ENCODE measurements around the gene EDEM2. TPM values are rescaled to one million over a fixed set of nuclear protein-coding genes. Genes with fewer than 3 reads are reported as not detected.
"Not testable (repeated sequence)": the region's sequence is repeated elsewhere in the genome, so short reads cannot be mapped to it uniquely, and the experiment has no call there.

Gene EDEM2
- total and polyA plus RNA-seq, 5 experiments from 2014 or later = 24.2 to 38.2 (median 35.2) TPM

GRCh38 chr20:35091816-35092523, 55.2 kb downstream of the EDEM2 start:
- no peaks in the 10 kb centered on the region for H3K9me3 Mint-ChIP-seq
- no peaks in the 10 kb centered on the region for H3K27me3 Mint-ChIP-seq
- peaks cover 26 to 60% (median 51%) of the 10 kb centered on the region in 4 donors for H3K4me1 Mint-ChIP-seq
- H3K27ac Mint-ChIP-seq = peak overlapping the region; percentile 78 to 96 (median 90)
- DNase-seq (peak in 2 of 10 donors; percentile 10 to 13), ATAC-seq (peak; percentile 15)
- POLR2A ChIA-PET = interaction anchor here (0.5 to 2.2 kb wide), 7 partner anchors 17 to 650 kb away, joined by 3 to 6 read pairs (median 3); partner anchors contain the start of genes MMP24OS, NCOA6 and RBM39
- peak overlapping the region; percentile 85 to 96 (median 90) for H3K4me3 Mint-ChIP-seq
- H3K36me3 Mint-ChIP-seq = peaks cover 0 to 15% (median 0%) of the 10 kb centered on the region in 3 donors

GRCh38 chr20:35088231-35089145, 58.6 kb downstream of the EDEM2 start:
- no peaks in the 10 kb centered on the region for H3K27me3 Mint-ChIP-seq
- no peaks in the 10 kb centered on the region for H3K9me3 Mint-ChIP-seq
- peak overlapping the region in 7 of 10 donors; percentile 0 to 33 (median 8) for H3K4me3 Mint-ChIP-seq
- POLR2A ChIA-PET = interaction anchor here (0.6 kb wide), 1 partner anchor 25 kb away, joined by 3 read pairs; no protein-coding TSS in a partner anchor
- peaks cover 0 to 24% (median 0%) of the 10 kb centered on the region in 3 donors for H3K36me3 Mint-ChIP-seq
- ATAC-seq = no peak
- no peak for DNase-seq
- peaks cover 28 to 72% (median 67%) of the 10 kb centered on the region in 4 donors for H3K4me1 Mint-ChIP-seq
- H3K27ac Mint-ChIP-seq = peak overlapping the region in 3 of 10 donors; percentile 6 to 16 (median 8)

- ATAC-seq (no peak), DNase-seq (no peak)
- Mint-ChIP-seq H3K27ac (peak overlapping the region in 4 of 10 donors; percentile 6 to 56 (median 15)), H3K4me3 (peak overlapping the region in 1 of 10 donors; percentile 9), H3K9me3 (no peaks in the 10 kb centered on the region), H3K4me1 (peaks cover 26 to 71% (median 67%) of the 10 kb centered on the region in 4 donors), H3K36me3 (peaks cover 0 to 24% (median 0%) of the 10 kb centered on the region in 3 donors), H3K27me3 (no peaks in the 10 kb centered on the region)
- POLR2A ChIA-PET = interaction anchor here (0.6 kb wide), 1 partner anchor 24 kb away, joined by 3 read pairs; no protein-coding TSS in a partner anchor
Measured at GRCh38 chr20:35087791-35088190, 59.3 kb downstream of the EDEM2 start.

GRCh38 chr20:35087355-35087754, 59.8 kb downstream of the EDEM2 start:
- Mint-ChIP-seq H3K4me3 (peak overlapping the region in 1 of 10 donors; percentile 9), H3K27ac (peak overlapping the region in 4 of 10 donors; percentile 6 to 68 (median 17)), H3K27me3 (no peaks in the 10 kb centered on the region), H3K9me3 (no peaks in the 10 kb centered on the region), H3K4me1 (peaks cover 28 to 74% (median 68%) of the 10 kb centered on the region in 4 donors), H3K36me3 (peaks cover 0 to 24% (median 0%) of the 10 kb centered on the region in 3 donors)
- ATAC-seq (no peak), DNase-seq (no peak)
- POLR2A ChIA-PET = interaction anchor here (0.6 to 0.9 kb wide), 3 partner anchors 83 to 177 kb away, joined by 3 to 7 read pairs (median 4); no protein-coding TSS in a partner anchor

GRCh38 chr20:35085477-35086225, 61.5 kb downstream of the EDEM2 start:
- Mint-ChIP-seq H3K27me3 (no peaks in the 10 kb centered on the region), H3K4me1 (peaks cover 23 to 71% (median 64%) of the 10 kb centered on the region in 4 donors), H3K27ac (peak overlapping the region in 8 of 10 donors; percentile 4 to 79 (median 60)), H3K9me3 (no peaks in the 10 kb centered on the region), H3K4me3 (peak overlapping the region in 1 of 10 donors; percentile 15), H3K36me3 (peaks cover 0 to 27% (median 0%) of the 10 kb centered on the region in 3 donors)
- POLR2A ChIA-PET = interaction anchor here (1.0 kb wide), 1 partner anchor 10 kb away, joined by 3 read pairs; no protein-coding TSS in a partner anchor
- DNase-seq = peak in 3 of 10 donors; percentile 25 to 34 (median 28)
- peak; percentile 73 to 84 for ATAC-seq

- H3K9me3 Mint-ChIP-seq = no peaks in the 10 kb centered on the region
- H3K27ac Mint-ChIP-seq = peak overlapping the region in 4 of 10 donors; percentile 44 to 78 (median 54)
- peaks cover 21 to 74% (median 60%) of the 10 kb centered on the region in 4 donors for H3K4me1 Mint-ChIP-seq
- peaks cover 0 to 27% (median 0%) of the 10 kb centered on the region in 3 donors for H3K36me3 Mint-ChIP-seq
- H3K27me3 Mint-ChIP-seq = no peaks in the 10 kb centered on the region
- DNase-seq = no peak
- POLR2A ChIA-PET = interaction anchor here (1.0 kb wide), 1 partner anchor 10 kb away, joined by 3 read pairs; no protein-coding TSS in a partner anchor
- no peak for ATAC-seq
- H3K4me3 Mint-ChIP-seq = no peak overlapping the region
Measured at GRCh38 chr20:35084998-35085397, 62.1 kb downstream of the EDEM2 start.

- not testable (repeated sequence) for H3K27me3 Mint-ChIP-seq, H3K9me3 Mint-ChIP-seq, DNase-seq, ATAC-seq
- H3K27ac Mint-ChIP-seq = peak overlapping the region in 4 of 10 donors; percentile 16 to 86 (median 19)
- POLR2A ChIA-PET = interaction anchor here (0.6 to 0.7 kb wide), 2 partner anchors 10 to 63 kb away, joined by 3 read pairs; no protein-coding TSS in a partner anchor
- peak overlapping the region in 4 of 10 donors; percentile 28 to 43 (median 37) for H3K4me3 Mint-ChIP-seq
- H3K4me1 Mint-ChIP-seq = peaks cover 13 to 51% (median 48%) of the 10 kb centered on the region in 4 donors
- peaks cover 0 to 50% (median 15%) of the 10 kb centered on the region in 3 donors for H3K36me3 Mint-ChIP-seq
Measured at GRCh38 chr20:35080348-35080642, 66.8 kb downstream of the EDEM2 start.

- Mint-ChIP-seq H3K4me1 (peaks cover 15 to 45% (median 44%) of the 10 kb centered on the region in 4 donors), H3K27ac (peak overlapping the region in 5 of 10 donors; percentile 6 to 86 (median 34)), H3K4me3 (peak overlapping the region in 6 of 10 donors; percentile 8 to 43 (median 34)), H3K9me3 (no peaks in the 10 kb centered on the region), H3K36me3 (peaks cover 0 to 51% (median 15%) of the 10 kb centered on the region in 3 donors), H3K27me3 (no peaks in the 10 kb centered on the region)
- DNase-seq (no peak), ATAC-seq (no peak)
- POLR2A ChIA-PET = interaction anchor here (0.7 kb wide), 1 partner anchor 63 kb away, joined by 3 read pairs; no protein-coding TSS in a partner anchor
Measured at GRCh38 chr20:35079472-35080347, 67.4 kb downstream of the EDEM2 start.

- no peaks in the 10 kb centered on the region for H3K27me3 Mint-ChIP-seq
- no peak for DNase-seq
- no peak overlapping the region for H3K27ac Mint-ChIP-seq
- ATAC-seq = no peak
- H3K9me3 Mint-ChIP-seq = no peaks in the 10 kb centered on the region
- peaks cover 16 to 39% (median 35%) of the 10 kb centered on the region in 4 donors for H3K4me1 Mint-ChIP-seq
- H3K36me3 Mint-ChIP-seq = peaks cover 0 to 56% (median 23%) of the 10 kb centered on the region in 3 donors
- H3K4me3 Mint-ChIP-seq = no peak overlapping the region
- POLR2A ChIA-PET = no interaction called here
Measured at GRCh38 chr20:35077872-35078271, 69.3 kb downstream of the EDEM2 start.

- Mint-ChIP-seq H3K36me3 (peaks cover 0 to 57% (median 25%) of the 10 kb centered on the region in 3 donors), H3K27ac (no peak overlapping the region), H3K4me3 (no peak overlapping the region), H3K27me3 (no peaks in the 10 kb centered on the region), H3K4me1 (peaks cover 13 to 36% (median 31%) of the 10 kb centered on the region in 4 donors), H3K9me3 (no peaks in the 10 kb centered on the region)
- ATAC-seq (no peak), DNase-seq (no peak)
- POLR2A ChIA-PET = no interaction called here
Measured at GRCh38 chr20:35077341-35077740, 69.8 kb downstream of the EDEM2 start.

Measured in naive thymus-derived CD8-positive, alpha-beta T cell (primary cell).